Measurements from ENCODE around the gene NUCB2. TPM values are rescaled to one million over a fixed set of nuclear protein-coding genes. Genes with fewer than 3 reads are reported as not detected.

NUCB2 gene
- total and polyA plus RNA-seq, 2 experiments from 2014 or later: 52.4 to 129 TPM

DNA sequence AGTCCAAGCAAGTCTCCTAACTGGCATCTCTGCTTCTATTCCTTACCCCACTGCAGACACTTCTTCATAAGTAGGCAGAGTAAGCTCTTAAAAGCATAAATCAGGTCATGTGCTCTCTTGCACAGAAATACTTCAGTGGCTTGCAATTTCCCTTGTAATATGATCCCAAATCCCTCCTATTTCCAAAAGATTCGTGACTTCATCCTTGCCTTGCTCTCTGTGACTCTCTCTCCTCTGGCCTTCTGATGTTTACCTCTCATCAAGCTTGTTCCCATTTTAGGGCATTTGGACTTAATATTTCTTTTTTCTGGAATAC lies 37.7 kb downstream of the NUCB2 start:
- peak; percentile 13 to 78 for DNase-seq (ENCODE audit: low read depth in 1 of 2, low spot score in 1 of 2)
- Histone ChIP-seq H3K36me3 (peaks cover 30% of the 10 kb centered on the region), H3K4me3 (no peak overlapping the region), H3K9me3 (ENCODE audit: low read depth) (no peaks in the 10 kb centered on the region), H3K27me3 (no peaks in the 10 kb centered on the region), H3K4me1 (ENCODE audit: low read depth) (peaks cover 7% of the 10 kb centered on the region), H3K27ac (peak overlapping the region; percentile 14)
- TF ChIP-seq, protein P1, sequence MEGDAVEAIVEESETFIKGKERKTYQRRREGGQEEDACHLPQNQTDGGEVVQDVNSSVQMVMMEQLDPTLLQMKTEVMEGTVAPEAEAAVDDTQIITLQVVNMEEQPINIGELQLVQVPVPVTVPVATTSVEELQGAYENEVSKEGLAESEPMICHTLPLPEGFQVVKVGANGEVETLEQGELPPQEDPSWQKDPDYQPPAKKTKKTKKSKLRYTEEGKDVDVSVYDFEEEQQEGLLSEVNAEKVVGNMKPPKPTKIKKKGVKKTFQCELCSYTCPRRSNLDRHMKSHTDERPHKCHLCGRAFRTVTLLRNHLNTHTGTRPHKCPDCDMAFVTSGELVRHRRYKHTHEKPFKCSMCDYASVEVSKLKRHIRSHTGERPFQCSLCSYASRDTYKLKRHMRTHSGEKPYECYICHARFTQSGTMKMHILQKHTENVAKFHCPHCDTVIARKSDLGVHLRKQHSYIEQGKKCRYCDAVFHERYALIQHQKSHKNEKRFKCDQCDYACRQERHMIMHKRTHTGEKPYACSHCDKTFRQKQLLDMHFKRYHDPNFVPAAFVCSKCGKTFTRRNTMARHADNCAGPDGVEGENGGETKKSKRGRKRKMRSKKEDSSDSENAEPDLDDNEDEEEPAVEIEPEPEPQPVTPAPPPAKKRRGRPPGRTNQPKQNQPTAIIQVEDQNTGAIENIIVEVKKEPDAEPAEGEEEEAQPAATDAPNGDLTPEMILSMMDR (IDR thresholded peaks at IDR 0.05; ENCODE audit: low read depth, low read length): no peak

DNA sequence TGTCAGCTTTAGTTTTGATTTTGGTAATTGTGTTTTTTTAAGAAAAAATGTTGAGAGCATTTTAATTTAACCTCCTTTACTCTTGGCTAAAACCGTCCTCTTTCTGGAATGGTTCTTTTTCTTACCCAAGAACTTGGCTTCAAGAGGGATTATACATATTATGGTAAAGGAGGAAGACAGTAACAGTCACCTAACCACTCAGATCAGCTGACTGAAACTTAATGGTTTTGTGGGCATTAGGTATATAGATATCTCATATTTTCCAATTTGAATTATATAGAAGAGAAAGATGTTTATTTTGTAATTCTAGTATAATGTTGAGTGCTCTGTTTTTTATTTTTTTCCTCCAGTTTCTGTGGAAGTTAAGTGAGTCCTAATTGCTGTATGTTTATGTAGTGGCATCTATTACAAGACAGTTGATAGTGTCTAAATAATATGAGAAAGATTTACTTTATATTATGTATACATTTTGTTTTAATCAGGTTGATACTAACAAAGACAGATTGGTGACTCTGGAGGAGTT lies 38.4 kb downstream of the NUCB2 start:
- no peak overlapping the region for H3K4me3 ChIP-seq
- H3K36me3 ChIP-seq: peaks cover 23% of the 10 kb centered on the region
- no peaks in the 10 kb centered on the region for H3K27me3 ChIP-seq
- H3K27ac ChIP-seq: no peak overlapping the region
- no peaks in the 10 kb centered on the region for H3K9me3 ChIP-seq (ENCODE audit: low read depth)
- no peak for DNase-seq (ENCODE audit: low read depth in 1 of 2, low spot score in 1 of 2)
- peaks cover 7% of the 10 kb centered on the region for H3K4me1 ChIP-seq (ENCODE audit: low read depth)
- TF ChIP-seq, protein P1 (IDR thresholded peaks at IDR 0.05; ENCODE audit: low read depth, low read length): no peak

DNA sequence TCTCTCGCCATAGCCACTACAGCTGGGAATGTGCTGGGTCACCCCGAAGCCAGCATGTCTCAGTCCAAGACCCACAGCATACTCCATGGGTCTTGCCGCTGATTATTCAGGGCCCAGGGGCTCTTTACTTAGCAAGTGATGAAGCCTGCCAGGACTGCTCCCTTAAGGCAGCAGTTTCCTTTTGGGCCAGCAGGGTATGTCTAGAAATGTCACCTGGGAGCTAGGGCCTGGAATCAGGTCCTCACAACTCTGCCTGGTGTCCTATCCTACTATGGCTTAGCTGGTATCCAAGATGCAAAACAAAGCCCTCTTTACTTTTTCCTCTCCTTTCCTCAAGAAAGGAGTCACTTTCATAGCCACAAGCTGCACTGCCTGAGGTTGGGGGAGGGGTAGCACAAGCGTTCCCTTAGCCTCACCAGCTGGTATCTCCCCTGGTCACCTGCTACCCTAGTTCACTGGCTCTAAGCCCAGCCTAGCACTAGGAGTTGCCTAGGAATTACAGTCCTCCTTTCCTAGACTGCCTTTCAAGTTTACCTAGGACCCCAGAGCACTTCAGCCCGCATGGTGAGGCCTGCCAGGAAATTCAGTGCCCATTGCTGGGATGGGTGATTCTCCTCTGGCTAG lies 52.4 kb downstream of the NUCB2 start:
- TF ChIP-seq, protein P1 (IDR thresholded peaks at IDR 0.05; ENCODE audit: low read depth, low read length): no peak
- no peaks in the 10 kb centered on the region for H3K9me3 ChIP-seq (ENCODE audit: low read depth)
- no peak overlapping the region for H3K27ac ChIP-seq
- no peak overlapping the region for H3K4me3 ChIP-seq
- DNase-seq (ENCODE audit: low read depth in 1 of 2, low spot score in 1 of 2): no peak
- no peaks in the 10 kb centered on the region for H3K27me3 ChIP-seq
- H3K36me3 ChIP-seq: peaks cover 11% of the 10 kb centered on the region
- H3K4me1 ChIP-seq (ENCODE audit: low read depth): no peaks in the 10 kb centered on the region

DNA sequence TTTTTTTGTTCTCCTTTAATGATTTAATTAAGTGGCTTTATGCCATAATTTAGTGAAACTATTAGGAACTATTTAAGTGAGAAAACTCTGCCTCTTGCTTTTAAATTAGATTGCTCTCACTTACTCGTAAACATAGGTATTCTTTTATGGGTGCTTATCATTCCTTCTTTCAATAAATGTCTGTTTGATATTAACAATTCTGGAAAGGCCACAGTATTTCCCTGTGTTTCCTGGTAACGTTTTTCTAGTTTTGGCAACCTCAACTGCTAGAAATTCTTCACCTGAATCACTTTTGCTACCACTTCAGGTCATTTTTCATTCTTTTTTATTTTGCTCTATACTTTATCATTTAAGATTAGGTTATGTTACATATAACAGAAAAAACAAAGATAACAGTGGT lies 55.1 kb downstream of the NUCB2 start:
- no peak overlapping the region for H3K27ac ChIP-seq
- TF ChIP-seq, protein P1 (IDR thresholded peaks at IDR 0.05; ENCODE audit: low read depth, low read length): no peak
- peaks cover 11% of the 10 kb centered on the region for H3K36me3 ChIP-seq
- DNase-seq (ENCODE audit: low read depth in 1 of 2, low spot score in 1 of 2): no peak
- H3K27me3 ChIP-seq: no peaks in the 10 kb centered on the region
- no peaks in the 10 kb centered on the region for H3K9me3 ChIP-seq (ENCODE audit: low read depth)
- no peaks in the 10 kb centered on the region for H3K4me1 ChIP-seq (ENCODE audit: low read depth)
- no peak overlapping the region for H3K4me3 ChIP-seq

DNA sequence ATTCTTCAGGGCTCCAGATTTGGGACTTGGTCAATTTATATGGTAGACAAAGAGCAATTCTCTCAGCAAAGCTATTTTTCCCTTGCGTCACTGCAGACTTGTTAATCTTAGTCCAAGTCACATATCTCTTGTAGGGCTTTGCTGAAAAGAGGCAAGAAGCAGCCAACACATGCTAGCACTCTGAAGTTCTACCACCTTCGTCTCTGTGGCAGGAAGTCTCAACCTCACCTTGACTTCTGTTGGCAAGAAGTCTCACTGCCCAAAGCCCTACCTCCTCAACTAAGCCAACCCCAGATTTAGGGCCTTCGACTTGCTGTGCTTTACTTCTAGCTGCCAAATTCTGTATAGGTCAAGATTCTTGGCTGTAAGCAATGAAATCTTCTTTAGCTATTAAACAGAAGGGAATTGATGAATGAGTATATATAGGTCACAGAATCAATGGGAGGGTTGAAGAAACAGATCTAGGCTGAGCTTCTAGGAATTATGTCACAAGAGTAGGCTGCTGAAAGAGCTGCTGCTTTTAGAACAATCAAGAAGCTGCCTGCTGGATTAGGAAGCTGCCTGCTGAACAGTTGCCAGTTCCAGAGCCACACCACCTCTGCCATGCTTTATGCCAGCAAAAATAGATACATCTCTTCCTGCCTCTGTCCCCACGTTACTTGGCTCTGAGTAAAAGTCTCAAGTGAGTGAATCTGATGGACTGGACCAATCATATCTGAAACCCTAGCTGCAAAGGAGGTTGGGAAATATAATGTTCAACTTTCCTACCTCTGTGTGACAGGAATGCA lies 57.5 kb downstream of the NUCB2 start:
- H3K27ac ChIP-seq: no peak overlapping the region
- H3K4me1 ChIP-seq (ENCODE audit: low read depth): no peaks in the 10 kb centered on the region
- H3K9me3 ChIP-seq (ENCODE audit: low read depth): no peaks in the 10 kb centered on the region
- peaks cover 13% of the 10 kb centered on the region for H3K36me3 ChIP-seq
- TF ChIP-seq, protein P1 (IDR thresholded peaks at IDR 0.05; ENCODE audit: low read depth, low read length): no peak
- no peaks in the 10 kb centered on the region for H3K27me3 ChIP-seq
- no peak overlapping the region for H3K4me3 ChIP-seq
- no peak for DNase-seq (ENCODE audit: low read depth in 1 of 2, low spot score in 1 of 2)

Data from cardiac muscle cell (in vitro differentiated cells and primary cell).